Gastrocnemius medialis (tissue), 4 donors: ENCODE data around the gene ZNF236. TPM values are rescaled to one million over a fixed set of nuclear protein-coding genes. Genes with fewer than 3 reads are reported as not detected.

Experiments used
- ATAC-seq, 2 donors: fragments of 150-250 bp; one replicate each; pipeline ENCODE4 v1.9.1; 2016
- DNase-seq, 2 donors: peaks; one replicate each; pipeline ENCODE4 v3.0.0-alpha.2; 2019
- H3K27ac ChIP-seq, 4 donors: fragments of 200-600 bp; sonication (generic); 1 replicate in 1 of 4; 2 replicates in 3 of 4; pipeline ENCODE4 v1.5.1; 2016 to 2018; ENCODE audit warnings: mild to moderate bottlenecking in 2 of 4, moderate library complexity in 1 of 4
- H3K27me3 ChIP-seq, 3 donors: fragments of 200-600 bp; sonication (generic) in 2 of 3; 1 replicate in 1 of 3; 2 replicates in 2 of 3; pipeline versions ENCODE4 v1.5.1 to v1.6.0; 2016 to 2019; ENCODE audit warnings: mild to moderate bottlenecking in 1 of 3, moderate library complexity in 1 of 3
- H3K36me3 ChIP-seq, 2 donors: fragments of 200-600 bp; sonication (generic) in 1 of 2; one replicate each; pipeline ENCODE4 v1.5.1; 2017 to 2018
- H3K4me1 ChIP-seq, 2 donors: fragments of 200-600 bp; sonication (generic) in 1 of 2; one replicate each; pipeline ENCODE4 v1.5.1; 2016 to 2017; ENCODE audit warnings: mild to moderate bottlenecking in 2 of 2
- H3K4me3 ChIP-seq, 4 donors: fragments of 200-600 bp; sonication (generic) in 3 of 4; 1 replicate in 1 of 4; 2 replicates in 3 of 4; pipeline ENCODE4 v1.5.1; 2016 to 2019; ENCODE audit warnings: mild to moderate bottlenecking in 2 of 4
- H3K9me3 ChIP-seq, 3 donors: fragments of 200-600 bp; sonication (generic) in 2 of 3; 1 replicate in 1 of 3; 2 replicates in 2 of 3; pipeline ENCODE4 v1.5.1; 2016 to 2019
- CTCF ChIP-seq, 5 experiments: fragments of 450-650 bp in 3 of 5; fragments of 200-600 bp in 2 of 5; sonication (generic) in 2 of 5; IDR thresholded peaks in 4 of 5; conservative IDR thresholded peaks in 1 of 5; 1 replicate in 4 of 5; 2 replicates in 1 of 5; pipeline ENCODE4 v1.5.1; 2016 to 2019; ENCODE audit warnings: antibody characterized with exemption in 5 of 5, mild to moderate bottlenecking in 3 of 5, moderate library complexity in 3 of 5
- POLR2A ChIP-seq, 2 donors: fragments of 450-650 bp; IDR thresholded peaks; one replicate each; pipeline ENCODE4 v1.6.1; 2017; ENCODE audit warnings: antibody characterized with exemption in 2 of 2, mild to moderate bottlenecking in 2 of 2, moderate library complexity in 2 of 2
- in situ Hi-C, 4 donors: fragments of 200-750 bp; cut with MboI; loops; one replicate each; pipeline versions ENCODE4 v1.15.0 to v1.8.0; 2017; ENCODE audit warnings: low sequenced_read_pairs in 4 of 4
- intact Hi-C: fragments of 100-400 bp; cut with DNase I; formaldehyde crosslinking; loops from one replicate; pipeline ENCODE4 v1.15.1; 2023; ENCODE audit warnings: low total_unique reads
- total RNA-seq, 4 donors: library from RNA; depleted of rRNA; stranded (reverse); fragments of >200 nt; gene quantifications; one replicate each; pipeline versions ENCODE4 v1.1.0 to v1.2.3, GENCODE V29; 2016

ZNF236 gene
- total RNA-seq, 4 donors from 2014 or later = 6.2 to 7.1 (median 6.5) TPM

GRCh38 chr18:77002496-77002895 lies 180.1 kb downstream of the ZNF236 start:
- no peak for TF ChIP-seq CTCF (IDR thresholded peaks at IDR 0.05 in 4 of 5, conservative IDR thresholded peaks at IDR 0.05 in 1 of 5)
- TF ChIP-seq POLR2A (IDR thresholded peaks at IDR 0.05) = no peak
- Histone ChIP-seq H3K36me3 (no peaks in the 10 kb centered on the region), H3K4me1 (peaks cover 4 to 5% of the 10 kb centered on the region in 2 donors), H3K27ac (peak overlapping the region; percentile 21 to 64 (median 46)), H3K4me3 (no peak overlapping the region), H3K27me3 (no peaks in the 10 kb centered on the region), H3K9me3 (no peaks in the 10 kb centered on the region)
- DNase-seq (peak in 1 of 2 donors; percentile 66), ATAC-seq (peak; percentile 74 to 92)
- in situ Hi-C loops = loop anchor here (5.0 to 10.0 kb wide), 4 partner anchors 50 to 205 kb away; no protein-coding TSS in a partner anchor
- intact Hi-C loops = no loop called here

- in situ Hi-C loops = loop anchor here (5.0 to 10.0 kb wide), 4 partner anchors 49 to 204 kb away; no protein-coding TSS in a partner anchor
- ATAC-seq (no peak), DNase-seq (no peak)
- H3K36me3 ChIP-seq = no peaks in the 10 kb centered on the region
- no peaks in the 10 kb centered on the region for H3K27me3 ChIP-seq
- H3K27ac ChIP-seq = peak overlapping the region; percentile 21 to 64 (median 46)
- no peak overlapping the region for H3K4me3 ChIP-seq
- peaks cover 4 to 5% of the 10 kb centered on the region in 2 donors for H3K4me1 ChIP-seq
- intact Hi-C loops = no loop called here
- no peaks in the 10 kb centered on the region for H3K9me3 ChIP-seq
- TF ChIP-seq POLR2A (IDR thresholded peaks at IDR 0.05) (no peak), CTCF (IDR thresholded peaks at IDR 0.05 in 4 of 5, conservative IDR thresholded peaks at IDR 0.05 in 1 of 5) (no peak)
Observed at GRCh38 chr18:77003316-77003715, 181.0 kb downstream of the ZNF236 start.

- Histone ChIP-seq H3K4me1 (peaks cover 4 to 5% of the 10 kb centered on the region in 2 donors), H3K36me3 (no peaks in the 10 kb centered on the region), H3K27ac (no peak overlapping the region), H3K9me3 (no peaks in the 10 kb centered on the region), H3K27me3 (no peaks in the 10 kb centered on the region), H3K4me3 (no peak overlapping the region)
- no peak for TF ChIP-seq CTCF (IDR thresholded peaks at IDR 0.05 in 4 of 5, conservative IDR thresholded peaks at IDR 0.05 in 1 of 5)
- TF ChIP-seq POLR2A (IDR thresholded peaks at IDR 0.05) = no peak
- no peak for DNase-seq
- in situ Hi-C loops = loop anchor here (5.0 to 10.0 kb wide), 4 partner anchors 48 to 203 kb away; no protein-coding TSS in a partner anchor
- ATAC-seq = no peak
- intact Hi-C loops = no loop called here
Observed at GRCh38 chr18:77004555-77005380, 182.4 kb downstream of the ZNF236 start.

- in situ Hi-C loops = loop anchor here in 1 of 4 donors (10.0 kb wide), 1 partner anchor 49 kb away; no protein-coding TSS in a partner anchor
- Histone ChIP-seq H3K4me1 (peaks cover 4 to 5% of the 10 kb centered on the region in 2 donors), H3K36me3 (no peaks in the 10 kb centered on the region), H3K4me3 (no peak overlapping the region), H3K27me3 (no peaks in the 10 kb centered on the region), H3K27ac (no peak overlapping the region), H3K9me3 (no peaks in the 10 kb centered on the region)
- ATAC-seq (no peak), DNase-seq (no peak)
- intact Hi-C loops = no loop called here
- TF ChIP-seq CTCF (IDR thresholded peaks at IDR 0.05 in 4 of 5, conservative IDR thresholded peaks at IDR 0.05 in 1 of 5) = no peak
- no peak for TF ChIP-seq POLR2A (IDR thresholded peaks at IDR 0.05)
Observed at GRCh38 chr18:77005651-77006195, 183.4 kb downstream of the ZNF236 start.
